H1 (cell line): Measurements from ENCODE around the gene ZCRB1. TPM values are rescaled to one million over a fixed set of nuclear protein-coding genes. Genes with fewer than 3 reads are reported as not detected.

Experiments used
- BRCA1 ChIP-seq: IDR thresholded peaks from 2 replicates; pipeline ENCODE4 v1.6.1; 2012; ENCODE audit warnings: low read depth, low read length, improper control_type of control experiment
- CHD1 ChIP-seq: IDR thresholded peaks from 2 replicates; pipeline ENCODE4 v1.6.1; 2012; ENCODE audit warnings: low read depth, low read length, improper control_type of control experiment
- CREB1 ChIP-seq: IDR thresholded peaks from 2 replicates; pipeline ENCODE4 v1.6.1; 2012; ENCODE audit warnings: inconsistent platforms
- HDAC6 ChIP-seq: IDR thresholded peaks from one replicate; pipeline ENCODE4 v1.7.1; 2012; ENCODE audit warnings: low read depth, mild to moderate bottlenecking, inconsistent platforms, low read length, moderate library complexity
- POLR2AphosphoS5 ChIP-seq: IDR thresholded peaks from 2 replicates; pipeline ENCODE4 v1.6.1; 2011; ENCODE audit warnings: low read depth, low read length
- RAD21 ChIP-seq, 2 experiments: IDR thresholded peaks in 1 of 2; conservative IDR thresholded peaks in 1 of 2; 2 replicates each; pipeline ENCODE4 v1.6.1; 2011; ENCODE audit warnings: low read depth in 2 of 2, low read length in 2 of 2, improper control_type of control experiment in 1 of 2, inconsistent platforms in 1 of 2, mild to moderate bottlenecking in 1 of 2, moderate library complexity in 1 of 2
- SP2 ChIP-seq: IDR thresholded peaks from 2 replicates; pipeline ENCODE4 v1.6.1; 2012; ENCODE audit warnings: mild to moderate bottlenecking, low read length, inconsistent platforms
- SUZ12 ChIP-seq: fragments of 200-600 bp; sonication (generic); IDR thresholded peaks from 2 replicates; pipeline ENCODE4 v1.6.1; 2012; ENCODE audit warnings: mild to moderate bottlenecking, inconsistent platforms, low read length, moderate library complexity, mixed read lengths
- TCF12 ChIP-seq: IDR thresholded peaks from 2 replicates; pipeline ENCODE4 v1.6.1; 2011; ENCODE audit warnings: low read depth, mild to moderate bottlenecking, low read length
- polyA plus RNA-seq, 7 experiments: library from polyadenylated mRNA; depleted of rRNA in 3 of 7; stranded (reverse) in 5 of 7; unstranded in 2 of 7; fragments of >200 nt in 5 of 7; fragments of 200-250 nt in 2 of 7; gene quantifications; 1 replicate in 5 of 7; 2 replicates in 1 of 7; 4 replicates in 1 of 7; pipeline versions ENCODE4 v1.2.1 to v1.2.3, GENCODE V29; 2011 to 2013; ENCODE audit warnings: missing spikeins in 2 of 7, mixed read lengths in 2 of 7
- total RNA-seq: library from RNA; stranded (reverse); fragmentation: NEBNext Ultra II Directional; extraction: Animal tissue kit (Norgen Biotek cat#: 25700); gene quantifications from 2 replicates; pipeline ENCODE4 v1.2.1, GENCODE V29; 2021
- TF ChIP-seq, protein P1 (sequence below): fragments of 300-600 bp; sonication (generic); IDR thresholded peaks from 2 replicates; pipeline ENCODE4 v1.7.1; 2012; ENCODE audit warnings: low read length, moderate library complexity, mild to moderate bottlenecking, inconsistent platforms; ENCODE audit not compliant: insufficient replicate concordance

Gene ZCRB1
- total and polyA plus RNA-seq, 2 of the 8 experiments (the other 6 are each of a cell fraction or from before 2014, with no cell fraction given) = 22.0 to 52.5 TPM

DNA sequence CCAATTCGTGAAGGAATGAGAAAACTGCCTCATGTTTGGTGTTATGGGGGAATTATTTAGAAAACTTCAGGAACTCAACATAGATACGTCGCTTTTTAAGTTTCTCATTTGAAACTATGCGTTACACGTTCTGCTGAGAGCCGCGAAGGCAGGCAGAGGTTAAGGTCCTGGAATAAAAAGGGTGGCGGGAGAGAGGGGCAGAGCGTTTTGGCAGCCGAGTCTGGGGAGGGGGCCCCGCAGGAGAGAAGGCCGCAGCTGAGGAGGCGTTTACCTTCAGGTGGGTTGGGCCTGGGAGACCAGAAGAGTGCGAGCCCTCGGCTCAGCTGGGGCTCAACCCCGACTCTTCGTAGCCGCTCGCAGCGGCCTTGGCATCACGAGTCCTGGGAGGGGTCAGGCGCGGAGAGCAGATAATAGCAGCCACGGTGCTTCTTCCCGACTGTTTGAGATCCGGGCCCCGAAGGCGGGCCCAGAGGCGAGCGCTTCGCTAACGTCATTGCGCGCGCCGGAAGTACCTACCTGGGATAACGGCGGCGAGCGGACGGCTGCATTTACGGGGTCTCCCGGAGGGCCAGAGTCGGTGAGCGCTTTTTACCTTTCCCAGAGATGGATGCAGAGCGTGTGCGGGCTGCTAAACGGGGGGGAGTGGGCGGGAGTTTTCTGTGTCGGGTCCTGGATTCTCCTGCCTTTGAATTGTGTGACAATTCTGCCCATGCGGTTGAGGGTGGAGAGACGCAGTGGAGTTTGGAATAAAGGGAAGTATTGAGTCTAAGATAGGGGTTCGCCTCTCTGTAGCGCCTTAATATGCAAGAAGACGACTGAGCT, at the start of gene ZCRB1, which contains the start of gene PPHLN1 (continued):
- TF ChIP-seq POLR2AphosphoS5 (peak; percentile 84), HDAC6 (no peak), RAD21 (IDR thresholded peaks at IDR 0.05 in 1 of 2, conservative IDR thresholded peaks at IDR 0.05 in 1 of 2; ENCODE audit: low read depth in 2 of 2, low read length in 2 of 2) (peak in 1 of 2 experiments; percentile 1; a peak in 1 of 4 replicates), CHD1 (no peak), SP2 (no peak), SUZ12 (no peak), BRCA1 (no peak), TCF12 (0 out of 2 replicates have a peak, but pooled peaks have one; percentile 40), CREB1 (peak; percentile 96)
- TF ChIP-seq, protein P1, sequence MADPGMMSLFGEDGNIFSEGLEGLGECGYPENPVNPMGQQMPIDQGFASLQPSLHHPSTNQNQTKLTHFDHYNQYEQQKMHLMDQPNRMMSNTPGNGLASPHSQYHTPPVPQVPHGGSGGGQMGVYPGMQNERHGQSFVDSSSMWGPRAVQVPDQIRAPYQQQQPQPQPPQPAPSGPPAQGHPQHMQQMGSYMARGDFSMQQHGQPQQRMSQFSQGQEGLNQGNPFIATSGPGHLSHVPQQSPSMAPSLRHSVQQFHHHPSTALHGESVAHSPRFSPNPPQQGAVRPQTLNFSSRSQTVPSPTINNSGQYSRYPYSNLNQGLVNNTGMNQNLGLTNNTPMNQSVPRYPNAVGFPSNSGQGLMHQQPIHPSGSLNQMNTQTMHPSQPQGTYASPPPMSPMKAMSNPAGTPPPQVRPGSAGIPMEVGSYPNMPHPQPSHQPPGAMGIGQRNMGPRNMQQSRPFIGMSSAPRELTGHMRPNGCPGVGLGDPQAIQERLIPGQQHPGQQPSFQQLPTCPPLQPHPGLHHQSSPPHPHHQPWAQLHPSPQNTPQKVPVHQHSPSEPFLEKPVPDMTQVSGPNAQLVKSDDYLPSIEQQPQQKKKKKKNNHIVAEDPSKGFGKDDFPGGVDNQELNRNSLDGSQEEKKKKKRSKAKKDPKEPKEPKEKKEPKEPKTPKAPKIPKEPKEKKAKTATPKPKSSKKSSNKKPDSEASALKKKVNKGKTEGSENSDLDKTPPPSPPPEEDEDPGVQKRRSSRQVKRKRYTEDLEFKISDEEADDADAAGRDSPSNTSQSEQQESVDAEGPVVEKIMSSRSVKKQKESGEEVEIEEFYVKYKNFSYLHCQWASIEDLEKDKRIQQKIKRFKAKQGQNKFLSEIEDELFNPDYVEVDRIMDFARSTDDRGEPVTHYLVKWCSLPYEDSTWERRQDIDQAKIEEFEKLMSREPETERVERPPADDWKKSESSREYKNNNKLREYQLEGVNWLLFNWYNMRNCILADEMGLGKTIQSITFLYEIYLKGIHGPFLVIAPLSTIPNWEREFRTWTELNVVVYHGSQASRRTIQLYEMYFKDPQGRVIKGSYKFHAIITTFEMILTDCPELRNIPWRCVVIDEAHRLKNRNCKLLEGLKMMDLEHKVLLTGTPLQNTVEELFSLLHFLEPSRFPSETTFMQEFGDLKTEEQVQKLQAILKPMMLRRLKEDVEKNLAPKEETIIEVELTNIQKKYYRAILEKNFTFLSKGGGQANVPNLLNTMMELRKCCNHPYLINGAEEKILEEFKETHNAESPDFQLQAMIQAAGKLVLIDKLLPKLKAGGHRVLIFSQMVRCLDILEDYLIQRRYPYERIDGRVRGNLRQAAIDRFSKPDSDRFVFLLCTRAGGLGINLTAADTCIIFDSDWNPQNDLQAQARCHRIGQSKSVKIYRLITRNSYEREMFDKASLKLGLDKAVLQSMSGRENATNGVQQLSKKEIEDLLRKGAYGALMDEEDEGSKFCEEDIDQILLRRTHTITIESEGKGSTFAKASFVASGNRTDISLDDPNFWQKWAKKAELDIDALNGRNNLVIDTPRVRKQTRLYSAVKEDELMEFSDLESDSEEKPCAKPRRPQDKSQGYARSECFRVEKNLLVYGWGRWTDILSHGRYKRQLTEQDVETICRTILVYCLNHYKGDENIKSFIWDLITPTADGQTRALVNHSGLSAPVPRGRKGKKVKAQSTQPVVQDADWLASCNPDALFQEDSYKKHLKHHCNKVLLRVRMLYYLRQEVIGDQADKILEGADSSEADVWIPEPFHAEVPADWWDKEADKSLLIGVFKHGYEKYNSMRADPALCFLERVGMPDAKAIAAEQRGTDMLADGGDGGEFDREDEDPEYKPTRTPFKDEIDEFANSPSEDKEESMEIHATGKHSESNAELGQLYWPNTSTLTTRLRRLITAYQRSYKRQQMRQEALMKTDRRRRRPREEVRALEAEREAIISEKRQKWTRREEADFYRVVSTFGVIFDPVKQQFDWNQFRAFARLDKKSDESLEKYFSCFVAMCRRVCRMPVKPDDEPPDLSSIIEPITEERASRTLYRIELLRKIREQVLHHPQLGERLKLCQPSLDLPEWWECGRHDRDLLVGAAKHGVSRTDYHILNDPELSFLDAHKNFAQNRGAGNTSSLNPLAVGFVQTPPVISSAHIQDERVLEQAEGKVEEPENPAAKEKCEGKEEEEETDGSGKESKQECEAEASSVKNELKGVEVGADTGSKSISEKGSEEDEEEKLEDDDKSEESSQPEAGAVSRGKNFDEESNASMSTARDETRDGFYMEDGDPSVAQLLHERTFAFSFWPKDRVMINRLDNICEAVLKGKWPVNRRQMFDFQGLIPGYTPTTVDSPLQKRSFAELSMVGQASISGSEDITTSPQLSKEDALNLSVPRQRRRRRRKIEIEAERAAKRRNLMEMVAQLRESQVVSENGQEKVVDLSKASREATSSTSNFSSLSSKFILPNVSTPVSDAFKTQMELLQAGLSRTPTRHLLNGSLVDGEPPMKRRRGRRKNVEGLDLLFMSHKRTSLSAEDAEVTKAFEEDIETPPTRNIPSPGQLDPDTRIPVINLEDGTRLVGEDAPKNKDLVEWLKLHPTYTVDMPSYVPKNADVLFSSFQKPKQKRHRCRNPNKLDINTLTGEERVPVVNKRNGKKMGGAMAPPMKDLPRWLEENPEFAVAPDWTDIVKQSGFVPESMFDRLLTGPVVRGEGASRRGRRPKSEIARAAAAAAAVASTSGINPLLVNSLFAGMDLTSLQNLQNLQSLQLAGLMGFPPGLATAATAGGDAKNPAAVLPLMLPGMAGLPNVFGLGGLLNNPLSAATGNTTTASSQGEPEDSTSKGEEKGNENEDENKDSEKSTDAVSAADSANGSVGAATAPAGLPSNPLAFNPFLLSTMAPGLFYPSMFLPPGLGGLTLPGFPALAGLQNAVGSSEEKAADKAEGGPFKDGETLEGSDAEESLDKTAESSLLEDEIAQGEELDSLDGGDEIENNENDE = no peak
